T follicular helper cell (primary cell): ENCODE data around the gene RPN1.
"Not testable (repeated sequence)": the region's sequence is repeated elsewhere in the genome, so short reads cannot be mapped to it uniquely, and the experiment has no call there.

Experiments used
- DNase-seq: peaks from one replicate; pipeline ENCODE4 v3.0.0-alpha.2; 2020; ENCODE audit warnings: low read depth

RPN1 gene

DNA sequence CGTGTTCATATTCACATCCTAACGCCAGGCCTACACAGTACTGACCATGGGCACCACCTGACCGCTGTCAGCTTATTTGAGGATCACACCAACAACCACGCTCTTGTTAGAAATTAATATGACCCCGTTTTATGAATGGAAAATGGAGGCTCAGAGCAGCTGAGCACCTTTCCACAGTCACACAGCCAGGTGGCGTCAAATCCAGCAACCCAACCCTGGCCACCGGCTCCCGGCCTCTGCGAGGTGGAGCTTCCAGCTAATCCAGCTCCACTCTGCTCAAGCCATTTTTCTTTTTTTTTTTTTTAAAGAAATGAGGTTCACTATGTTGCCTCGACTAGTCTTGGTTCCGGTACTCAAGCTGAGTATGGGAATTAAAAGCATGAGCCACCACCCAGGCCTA lies 41.3 kb downstream of the RPN1 start:
- no peak for DNase-seq

DNA sequence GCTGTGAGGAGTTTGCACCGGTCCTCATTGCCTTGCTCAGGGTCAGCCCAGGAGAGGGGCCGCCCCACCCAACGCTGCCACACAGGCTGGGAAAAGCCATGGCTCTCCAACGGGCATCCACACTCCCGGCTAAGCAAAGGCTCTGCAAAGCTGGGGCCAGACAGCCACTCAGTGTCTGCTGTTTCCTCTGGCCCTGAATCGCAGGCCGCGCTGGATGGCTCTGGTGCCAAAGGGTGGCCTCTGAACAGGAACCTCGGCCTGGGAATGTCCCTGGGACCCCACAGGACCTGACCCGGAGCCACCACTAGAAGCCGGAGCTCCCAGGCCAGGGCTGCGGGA lies 42.9 kb downstream of the RPN1 start:
- no peak for DNase-seq

DNA sequence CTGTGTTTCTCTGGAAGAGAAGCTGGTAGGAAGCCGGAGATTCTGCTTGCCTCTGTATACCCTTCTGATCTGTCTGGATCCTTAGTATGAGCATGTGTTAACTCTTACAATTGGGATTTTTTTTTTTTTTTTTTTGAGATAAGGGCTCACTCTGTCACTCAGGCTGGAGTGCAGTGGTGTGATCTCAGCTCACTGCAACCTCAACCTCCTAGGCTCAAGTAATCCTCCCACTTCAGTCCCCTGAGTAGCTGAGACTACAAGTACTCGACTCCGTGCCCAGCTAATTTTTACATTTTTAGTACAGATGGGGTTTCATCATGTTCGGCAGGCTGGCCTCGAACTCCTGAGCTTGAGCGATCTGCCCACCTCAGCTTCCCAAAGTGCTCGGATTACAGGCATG lies 44.5 kb downstream of the RPN1 start:
- no peak for DNase-seq

DNA sequence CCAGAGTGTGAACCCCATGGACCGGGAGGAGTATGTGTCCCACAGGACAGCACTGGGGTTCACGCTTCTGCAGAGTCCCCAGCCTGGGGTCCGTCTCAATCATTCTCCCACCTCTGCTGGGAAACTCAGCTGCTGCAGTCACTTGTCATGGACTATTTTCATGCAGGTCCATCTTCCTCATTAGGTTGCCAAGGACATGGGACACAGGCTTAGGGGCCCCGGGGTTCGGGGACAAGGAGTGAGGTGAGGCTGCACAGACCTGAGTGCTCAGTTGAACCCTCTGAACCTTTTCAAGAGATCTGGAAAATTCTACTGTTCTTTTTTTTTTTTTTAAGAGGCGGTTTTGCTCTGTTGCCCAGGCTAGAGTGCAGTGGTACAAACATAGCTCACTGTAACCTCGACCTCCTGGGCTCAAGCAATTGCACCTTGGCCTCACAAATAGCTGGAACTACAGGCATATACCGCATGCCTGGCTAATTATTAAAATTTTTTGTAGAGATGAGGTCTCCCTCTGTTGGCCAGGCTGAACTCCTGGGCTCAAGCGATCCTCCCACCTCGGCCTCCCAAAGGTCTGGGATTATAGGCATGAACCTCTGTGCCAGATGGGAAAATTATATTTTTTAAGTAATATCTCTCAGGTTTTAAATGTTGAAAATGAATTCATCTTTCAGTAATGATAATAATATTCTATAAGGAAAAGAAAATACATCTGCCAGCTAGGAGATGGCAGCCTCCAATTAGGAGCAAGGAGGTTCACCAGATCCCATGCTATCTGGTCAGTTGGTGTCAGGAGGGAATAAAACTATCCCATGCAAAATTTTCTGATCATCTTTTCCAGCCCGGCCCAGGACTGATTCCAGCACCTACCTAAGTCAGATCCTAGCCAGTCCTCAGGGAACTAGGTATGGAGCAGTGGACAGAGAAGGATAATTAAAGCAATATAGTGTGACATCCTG lies 45.2 kb downstream of the RPN1 start:
- DNase-seq = no peak

DNA sequence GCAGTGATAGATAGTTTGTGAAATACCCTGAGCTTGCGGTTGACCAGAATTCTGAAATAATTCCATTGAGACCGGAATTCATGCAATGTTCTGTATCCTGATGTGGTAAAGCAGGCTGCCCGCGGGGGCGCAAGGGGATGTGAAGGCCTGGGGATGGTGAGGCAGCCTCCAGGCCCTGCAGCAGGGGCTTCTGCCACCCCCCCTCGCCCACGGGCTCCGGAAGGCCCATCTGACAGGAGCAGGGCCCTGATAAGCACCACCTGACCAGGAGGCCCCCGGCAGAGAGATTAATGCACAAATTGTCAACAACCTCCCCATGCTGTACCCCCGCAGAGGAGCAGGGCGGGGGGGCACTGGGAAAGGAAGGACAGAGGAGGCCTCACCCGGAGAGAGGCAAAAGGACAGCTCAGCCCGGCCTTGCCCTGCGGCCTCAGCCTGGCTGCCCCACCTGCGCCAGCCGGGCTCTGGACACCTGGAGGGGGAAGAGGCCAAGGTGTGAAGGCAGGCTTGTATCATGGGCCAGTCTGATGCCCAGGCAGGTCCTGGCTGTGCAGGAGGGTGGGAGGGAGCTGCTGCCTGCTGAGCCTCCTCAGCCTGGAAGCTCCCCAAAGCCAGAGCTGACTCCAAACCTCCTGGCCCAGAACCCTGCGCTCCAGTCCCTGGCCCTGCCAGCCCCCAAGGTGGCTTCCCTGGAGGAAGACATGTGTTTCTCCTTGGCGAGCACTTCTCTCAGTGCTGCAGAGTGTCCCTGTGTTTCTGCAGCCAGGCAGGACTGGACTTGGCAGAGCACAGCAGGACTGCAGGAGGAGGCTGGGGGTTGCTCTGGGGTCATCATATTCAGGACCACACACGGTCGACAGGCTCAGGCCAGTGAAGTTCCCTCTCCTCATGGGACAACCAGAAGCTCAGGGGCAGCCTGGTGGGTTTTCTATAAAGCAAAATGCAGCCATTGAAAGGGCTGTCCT lies 46.5 kb downstream of the RPN1 start:
- DNase-seq = no peak

DNA sequence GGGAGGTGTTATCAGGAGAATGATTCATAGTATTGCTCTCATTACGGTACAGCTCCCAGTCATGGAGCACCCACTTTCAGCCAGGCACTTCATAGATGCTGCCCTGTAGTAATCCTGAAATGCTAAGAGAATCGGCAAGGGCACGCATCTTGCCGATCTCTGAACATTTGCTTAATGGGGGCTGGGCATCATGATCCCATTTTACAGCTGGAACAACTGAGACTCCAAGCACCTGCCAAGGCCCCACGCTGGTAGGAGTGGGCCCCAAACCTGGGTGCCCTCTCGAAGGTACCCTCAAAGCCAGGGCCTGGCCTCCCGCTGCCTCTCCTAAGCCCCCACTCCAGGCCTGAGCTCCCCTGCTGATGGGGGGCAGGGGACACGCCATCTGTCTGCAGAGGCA lies 47.3 kb downstream of the RPN1 start:
- DNase-seq = no peak

DNA sequence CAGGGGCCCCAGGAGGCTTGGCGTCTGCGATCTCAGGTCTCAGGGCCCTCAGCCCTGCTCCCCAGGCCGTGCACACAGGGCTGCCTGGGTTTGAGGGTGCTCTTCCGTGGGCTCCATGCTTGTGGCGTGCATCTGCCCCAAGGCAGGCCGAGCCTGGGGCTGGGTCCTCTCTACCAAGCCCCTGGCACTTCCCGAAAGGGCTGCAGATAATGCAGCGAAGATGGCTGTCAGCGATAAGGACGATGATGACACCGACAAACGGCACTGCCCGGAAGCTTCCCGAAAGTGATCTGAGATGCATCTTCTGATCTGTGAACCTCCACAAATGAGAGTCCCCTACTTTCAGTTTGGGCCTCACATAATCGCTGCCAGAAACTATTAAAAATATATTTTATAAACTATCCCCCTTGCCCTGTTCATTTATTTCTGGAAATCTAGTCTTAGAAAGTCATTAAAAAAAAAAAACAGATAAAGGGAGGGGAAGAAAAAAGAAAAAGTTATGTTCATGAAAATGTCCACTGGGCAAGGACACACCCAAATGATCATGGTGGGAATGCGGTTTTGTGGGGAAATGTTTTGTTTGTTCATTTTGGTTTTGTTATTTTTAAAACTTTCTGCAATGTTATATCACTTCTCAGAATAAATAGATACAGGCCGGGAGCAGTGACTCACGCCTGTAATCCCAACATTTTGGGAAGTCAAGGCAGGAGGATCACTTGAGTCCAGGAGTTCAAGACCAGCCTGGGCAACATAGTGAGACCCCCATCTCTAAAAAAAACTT lies 51.5 kb downstream of the RPN1 start:
- no peak for DNase-seq

DNA sequence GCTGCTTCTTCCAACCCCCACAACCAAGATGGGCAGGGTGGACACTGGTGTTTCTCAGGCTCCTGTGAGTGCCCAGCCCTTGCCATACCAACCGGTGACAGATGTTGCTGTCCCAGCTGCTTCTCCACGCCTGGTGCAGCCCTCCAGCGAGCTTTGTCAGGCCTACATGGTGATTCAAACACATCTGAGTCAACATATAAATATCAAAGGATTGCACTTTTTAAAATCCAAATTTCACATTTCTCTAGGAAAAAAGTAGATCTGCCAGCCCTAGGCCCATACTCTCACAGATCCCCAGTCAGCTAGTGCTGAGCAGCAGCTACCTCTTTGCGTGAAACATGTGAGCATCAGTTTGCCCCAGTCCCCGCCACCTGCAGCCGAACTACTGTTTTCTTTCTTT lies 52.7 kb downstream of the RPN1 start:
- no peak for DNase-seq

DNA sequence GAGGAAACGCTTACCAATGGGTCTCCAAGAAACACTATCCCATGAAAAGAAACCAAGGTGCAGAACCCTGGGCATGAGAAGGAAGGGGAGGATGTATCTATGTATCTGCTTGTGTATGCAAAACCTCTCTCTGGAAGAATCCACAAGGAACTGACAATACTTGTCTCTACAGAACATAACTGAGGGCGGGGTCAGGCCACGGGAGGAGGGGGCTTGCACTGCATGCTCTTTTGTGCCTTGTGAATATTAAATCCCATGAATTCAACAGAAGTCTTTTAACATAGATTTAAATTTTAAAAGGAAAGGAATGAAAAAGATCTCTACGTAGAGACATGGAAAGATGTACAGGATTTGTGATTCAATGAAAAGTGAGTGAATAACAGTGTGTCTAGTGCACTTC lies 57.8 kb downstream of the RPN1 start:
- no peak for DNase-seq

DNA sequence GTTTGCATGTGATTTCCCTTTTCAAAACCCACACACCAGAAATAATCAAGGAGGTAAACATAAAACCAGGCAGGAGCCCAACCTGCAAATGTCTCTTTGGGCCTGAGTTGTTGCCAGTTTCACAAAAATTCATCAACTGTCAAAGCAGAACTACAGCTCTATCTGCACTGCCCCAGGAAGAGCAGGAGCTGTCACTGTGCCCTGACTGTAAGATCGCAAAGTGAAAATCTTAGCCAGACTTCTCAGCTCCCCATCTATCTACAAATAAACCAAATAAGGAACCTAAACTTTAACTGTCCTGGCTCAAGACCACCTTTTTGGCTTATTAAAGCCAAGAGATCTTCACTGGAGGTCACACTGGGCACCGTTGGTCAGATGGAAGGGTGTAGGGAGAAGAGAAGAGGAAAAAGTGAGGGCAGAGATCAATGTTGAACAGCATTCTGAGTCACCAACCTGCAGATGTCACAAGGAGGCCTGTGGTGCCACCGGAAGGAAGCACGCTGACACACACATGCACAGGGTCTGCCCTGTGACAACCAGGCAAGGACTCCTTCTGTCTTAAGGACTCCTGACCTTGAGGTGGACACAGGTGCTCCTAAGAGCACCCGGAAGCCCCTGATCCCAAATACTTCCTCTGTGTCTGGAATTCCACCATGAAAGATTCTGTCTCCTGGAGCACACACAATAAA lies 58.7 kb downstream of the RPN1 start:
- DNase-seq = no peak

DNA sequence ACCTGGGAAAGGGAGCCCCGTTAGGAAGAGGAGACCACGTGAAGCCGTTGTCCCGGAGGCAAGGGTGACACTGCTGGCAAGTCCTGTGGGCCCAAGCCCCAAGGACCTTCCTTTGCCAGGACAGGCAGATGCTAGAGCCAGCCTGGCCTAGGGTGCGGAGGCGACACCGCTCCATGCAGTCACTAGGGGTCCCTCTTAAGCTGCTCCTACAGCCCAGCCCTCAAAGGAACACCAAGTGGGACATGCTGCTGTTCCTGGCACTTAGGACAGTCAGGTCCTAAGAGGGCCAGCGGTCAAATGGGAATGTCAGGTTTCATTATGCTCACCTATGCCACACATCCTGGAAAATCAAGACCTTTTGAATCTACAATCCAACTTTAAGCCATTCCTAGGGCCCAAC lies 59.7 kb downstream of the RPN1 start:
- DNase-seq = no peak

DNA sequence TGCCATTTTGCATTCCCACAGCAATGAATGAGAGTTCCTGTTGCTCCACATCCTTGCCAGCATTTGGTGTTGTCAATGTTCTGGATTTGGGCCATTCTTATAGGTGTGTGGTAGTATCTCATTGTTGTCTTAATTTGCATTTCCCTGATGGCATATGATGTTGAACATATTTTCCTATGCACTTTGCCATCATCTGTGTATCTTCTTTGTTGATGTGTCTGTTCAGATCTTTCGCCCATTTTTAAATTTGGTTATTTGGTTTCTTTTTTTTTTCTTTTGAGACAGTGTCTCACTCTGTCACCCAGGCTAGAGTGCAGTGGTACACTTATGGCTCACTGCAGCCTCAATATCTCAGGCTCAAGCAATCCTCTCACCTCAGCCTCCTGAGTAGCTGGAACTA lies 60.6 kb downstream of the RPN1 start:
- DNase-seq = not testable (repeated sequence)

DNA sequence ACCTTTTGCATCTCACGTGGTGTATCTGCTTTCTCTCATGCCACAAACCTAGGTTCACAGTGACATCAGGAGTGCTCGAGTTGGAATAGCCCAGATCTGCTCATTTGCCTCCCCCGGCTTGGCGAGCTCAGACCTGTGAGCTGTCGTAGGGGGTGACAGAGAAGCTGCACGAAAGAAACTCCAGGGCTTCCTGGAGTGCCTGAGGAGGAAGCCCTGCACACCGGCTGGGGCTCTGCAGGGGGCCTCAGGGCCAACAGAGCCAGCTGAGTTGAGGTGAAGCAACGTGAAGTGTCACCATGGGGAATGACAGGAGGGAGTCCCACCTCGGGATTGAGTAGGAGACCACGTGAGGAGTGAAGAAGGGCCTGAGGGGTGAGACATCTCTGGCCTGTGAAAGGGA lies 62.5 kb downstream of the RPN1 start:
- no peak for DNase-seq

DNA sequence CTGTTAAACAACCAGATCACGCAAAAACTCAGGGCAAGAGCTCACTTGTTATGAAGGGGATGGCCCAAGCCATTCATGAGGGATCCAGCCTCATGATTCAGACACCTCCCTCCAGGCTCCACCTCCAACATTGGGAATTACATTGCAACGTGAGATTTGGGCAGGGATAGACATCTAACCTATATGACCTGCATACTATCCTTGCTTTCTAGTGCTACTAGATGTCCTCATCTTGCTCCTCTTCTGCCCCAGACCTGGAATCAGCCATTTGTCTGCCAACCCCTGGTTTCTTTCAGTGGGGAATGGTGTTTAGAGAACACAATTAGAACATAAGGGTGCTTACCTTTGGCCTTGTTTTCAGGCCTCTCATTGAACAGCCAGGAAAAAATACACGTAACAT lies 63.2 kb downstream of the RPN1 start:
- DNase-seq = no peak

DNA sequence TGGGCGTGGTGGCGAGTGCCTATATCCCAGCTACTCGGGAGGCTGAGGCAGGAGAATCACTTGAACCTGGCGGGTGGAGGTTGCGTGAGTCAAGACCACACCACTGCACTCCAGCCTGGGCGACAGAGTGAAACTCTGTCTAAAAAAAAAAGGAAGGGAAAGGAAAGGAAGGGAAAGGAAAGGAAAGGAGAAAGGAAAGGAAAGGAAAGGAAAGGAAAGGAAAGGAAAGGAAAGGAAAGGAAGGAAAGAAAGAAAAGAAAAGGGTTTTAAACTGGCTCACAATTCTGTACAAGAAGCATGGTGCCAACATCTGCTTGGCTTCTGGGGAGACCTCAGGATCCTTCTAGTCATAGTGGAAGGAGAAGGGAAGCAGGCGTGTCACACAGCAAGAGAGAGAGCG lies 63.7 kb downstream of the RPN1 start:
- DNase-seq = not testable (repeated sequence)

DNA sequence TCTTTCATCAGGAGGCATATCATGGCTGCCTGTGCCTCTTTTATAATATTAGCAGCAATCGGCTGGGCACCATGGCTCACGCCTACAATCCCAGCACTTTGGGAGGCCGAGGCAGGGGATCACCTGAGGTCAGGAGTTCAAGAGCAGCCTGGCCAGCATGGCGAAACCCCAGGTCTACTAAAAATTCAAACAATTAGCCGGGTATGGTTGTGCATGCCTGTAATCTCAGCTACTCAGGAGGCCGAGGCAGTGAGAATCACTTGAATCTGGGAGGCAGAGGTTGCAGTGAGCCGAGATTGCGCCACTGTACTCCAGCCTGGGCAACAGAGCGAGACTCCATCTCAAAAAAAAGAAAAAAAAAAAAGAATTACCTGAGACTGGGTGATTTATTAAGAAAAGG lies 64.2 kb downstream of the RPN1 start:
- not testable (repeated sequence) for DNase-seq

DNA sequence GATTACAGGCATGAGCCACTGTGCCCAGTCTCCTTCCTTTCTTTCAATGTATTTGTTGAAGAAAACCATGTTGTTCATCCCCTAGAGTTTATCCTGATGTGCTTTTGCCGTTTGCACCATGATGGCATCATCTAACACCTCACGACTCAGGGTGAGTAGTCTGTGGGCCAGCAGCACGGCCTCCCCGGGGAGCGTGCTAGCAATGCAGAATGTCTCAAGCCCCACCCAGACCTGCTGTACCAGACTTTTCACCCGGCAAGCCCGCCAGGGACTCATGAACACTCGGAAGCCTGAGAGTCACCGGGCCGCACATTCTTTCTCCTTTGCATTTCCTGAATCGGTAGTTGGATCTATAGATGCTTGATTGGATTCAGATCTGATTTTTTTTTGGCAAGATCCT lies 64.6 kb downstream of the RPN1 start:
- DNase-seq = no peak

DNA sequence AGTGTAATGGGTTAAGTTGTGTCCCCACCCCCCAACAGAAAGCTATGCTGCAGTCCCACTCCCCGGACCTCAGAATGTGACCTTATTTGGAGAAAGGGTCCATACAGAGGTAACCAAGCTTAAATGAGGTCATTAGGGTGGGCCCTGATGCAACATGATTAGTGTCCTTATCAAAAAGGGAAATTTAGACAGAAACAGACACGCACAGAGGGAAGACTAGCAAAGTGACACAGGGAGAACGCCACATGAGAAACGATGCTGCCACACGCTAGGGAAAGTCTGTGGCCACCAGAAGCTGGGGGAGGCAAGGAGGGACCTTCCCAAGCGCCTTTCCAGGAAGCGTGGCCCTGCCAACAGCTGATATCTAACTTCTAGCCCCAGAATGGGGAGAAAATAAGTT lies 65.4 kb downstream of the RPN1 start:
- DNase-seq = no peak

DNA sequence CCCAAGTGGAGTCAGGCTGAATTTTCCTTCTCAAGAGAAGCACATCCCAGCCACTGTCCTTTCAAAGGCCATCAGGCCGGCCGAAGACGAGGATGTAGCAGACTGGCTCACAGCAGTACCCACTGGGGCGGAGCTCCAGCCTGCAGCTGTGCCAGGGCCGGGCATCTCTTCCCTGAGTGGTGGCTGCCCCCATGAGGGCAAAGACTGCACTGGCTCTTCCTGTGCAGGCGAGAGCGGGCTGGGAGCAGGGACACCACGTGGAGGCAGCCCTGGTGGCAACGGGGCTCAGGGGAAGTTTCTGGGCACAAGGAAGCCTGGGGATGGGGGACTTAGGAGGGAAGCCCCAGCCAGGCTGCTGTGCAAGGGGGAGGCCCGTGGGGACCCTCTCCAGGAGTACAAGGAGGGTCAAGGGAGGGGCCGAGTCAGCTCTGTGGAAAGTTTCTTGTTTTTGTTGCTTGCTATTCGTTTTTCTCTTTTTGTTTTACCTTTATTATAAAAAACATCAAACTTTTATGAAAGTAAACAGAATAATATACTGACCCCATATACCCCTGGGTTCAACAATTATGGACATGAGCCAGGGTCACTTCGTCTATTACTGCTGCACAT lies 66.1 kb downstream of the RPN1 start:
- DNase-seq = no peak

DNA sequence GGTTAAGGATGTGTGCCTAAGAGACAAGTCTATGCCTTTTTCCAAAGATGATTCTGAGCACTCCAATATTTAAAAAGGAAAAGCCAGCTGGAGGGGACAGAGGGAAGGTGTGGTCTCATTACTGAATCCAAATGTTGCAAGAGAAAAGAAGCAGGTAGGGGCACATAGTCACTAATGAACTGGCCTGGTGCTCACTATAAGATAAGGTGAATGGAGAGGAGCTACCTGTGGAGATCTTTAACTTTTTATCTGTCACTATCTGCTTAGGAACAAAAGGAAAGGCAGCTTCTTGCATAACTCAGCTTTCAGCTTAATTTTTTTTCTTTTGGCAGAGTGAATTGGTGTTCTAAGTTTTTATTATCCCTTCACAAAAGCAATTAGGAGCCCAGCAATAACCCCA lies 69.1 kb downstream of the RPN1 start:
- DNase-seq = no peak

DNA sequence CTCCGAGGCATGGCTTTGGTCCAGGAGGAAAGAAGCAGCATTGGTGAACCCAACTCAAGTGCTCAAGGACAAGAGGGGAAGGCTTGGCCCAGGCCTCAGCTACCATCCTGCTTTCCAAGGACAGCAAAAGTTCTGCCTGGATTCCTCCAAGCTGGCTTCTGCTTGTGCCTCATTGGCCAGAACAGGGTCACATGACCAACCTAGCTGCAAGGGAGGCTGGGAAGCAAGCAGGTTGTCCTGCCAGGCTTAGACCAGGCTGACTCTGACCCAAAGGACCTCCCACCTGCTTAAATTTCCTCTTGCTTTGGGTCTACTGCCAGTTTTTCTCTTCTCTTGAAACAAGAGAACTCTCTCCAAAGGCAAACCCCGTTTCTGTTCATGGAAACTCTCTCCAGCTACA lies 70.7 kb downstream of the RPN1 start:
- DNase-seq = no peak
